SU-DHL-6 (cell line): ENCODE measurements around the gene PEA15.

ENCODE experiments used
- H2AFZ ChIP-seq: fragments of 200-600 bp; sonication (generic); 2 replicates; pipeline ENCODE4 v1.6.1; 2014; ENCODE audit warnings: low read depth, mild to moderate bottlenecking, moderate library complexity, mixed read lengths, antibody characterized with exemption, low read length; ENCODE audit not compliant: severe bottlenecking
- H3F3A ChIP-seq: fragments of 200-600 bp; shearing (Covaris generic); 2 replicates; pipeline ENCODE4 v1.6.0; 2016; ENCODE audit warnings: antibody characterized with exemption, mild to moderate bottlenecking; ENCODE audit not compliant: insufficient read depth
- H3K27ac ChIP-seq: fragments of 200-600 bp; sonication (generic); 2 replicates; pipeline ENCODE4 v1.5.1; 2016; ENCODE audit warnings: low read depth, mild to moderate bottlenecking, low read length, moderate library complexity, mixed read lengths
- H3K27me3 ChIP-seq: fragments of 200-600 bp; sonication (generic), shearing (Covaris generic); 2 replicates; pipeline ENCODE4 v1.6.0; 2014; ENCODE audit warnings: mild to moderate bottlenecking, low read length
- H3K36me3 ChIP-seq: fragments of 200-600 bp; sonication (generic); 2 replicates; pipeline ENCODE4 v1.6.1; 2014; ENCODE audit warnings: mild to moderate bottlenecking, low read length, mixed read lengths
- H3K4me2 ChIP-seq: fragments of 300-600, 200-600 bp; shearing (Covaris generic), sonication (generic); 2 replicates; pipeline ENCODE4 v1.6.0; 2014; ENCODE audit warnings: low read length, low read depth, mild to moderate bottlenecking; ENCODE audit not compliant: poor library complexity, severe bottlenecking
- H3K4me3 ChIP-seq: fragments of 200-600 bp; sonication (generic); 2 replicates; pipeline ENCODE4 v1.5.1; 2014; ENCODE audit warnings: antibody characterized with exemption, low read length, mild to moderate bottlenecking, mixed read lengths; ENCODE audit not compliant: insufficient read depth, poor library complexity, severe bottlenecking
- H3K79me2 ChIP-seq: fragments of 200-600 bp; sonication (generic); 2 replicates; pipeline ENCODE4 v1.6.1; 2014; ENCODE audit warnings: mild to moderate bottlenecking, low read length, moderate library complexity; ENCODE audit not compliant: insufficient read depth
- H3K9ac ChIP-seq: fragments of 200-600 bp; sonication (generic); 2 replicates; pipeline ENCODE4 v1.7.0; 2014; ENCODE audit warnings: mild to moderate bottlenecking, low read length
- H3K9me2 ChIP-seq: fragments of 200-600 bp; sonication (generic); replicated peaks from 2 replicates; pipeline ENCODE4 v1.6.1; 2014; ENCODE audit warnings: low read length; ENCODE audit not compliant: insufficient read depth
- H3K9me3 ChIP-seq: fragments of 200-600 bp; sonication (generic); 2 replicates; pipeline ENCODE4 v1.6.1; 2014; ENCODE audit warnings: low read length, mixed read lengths; ENCODE audit not compliant: insufficient read depth
- H4K20me1 ChIP-seq: fragments of 200-600 bp; sonication (generic); 2 replicates; pipeline ENCODE4 v1.6.1; 2014; ENCODE audit warnings: low read depth, mild to moderate bottlenecking, antibody characterized with exemption, low read length, moderate library complexity, mixed read lengths
- EZH2phosphoT487 ChIP-seq: fragments of 200-600 bp; sonication (generic), shearing (Covaris generic); conservative IDR thresholded peaks from 2 replicates; pipeline ENCODE4 v1.6.1; 2018; ENCODE audit warnings: mild to moderate bottlenecking, antibody characterized with exemption, low read length, moderate library complexity, mixed read lengths
- TF ChIP-seq, protein P1 (sequence below): fragments of 200-600 bp; sonication (generic); IDR thresholded peaks from one replicate; pipeline ENCODE4 v1.5.1; 2017; ENCODE audit warnings: antibody characterized with exemption, mild to moderate bottlenecking, low read length, moderate library complexity; ENCODE audit not compliant: insufficient read depth, poor library complexity, severe bottlenecking

Gene PEA15

GRCh38 chr1:160177231-160177630 is 28.0 kb upstream of the PEA15 start:
- H3K36me3 ChIP-seq = no peaks in the 10 kb centered on the region
- H3K79me2 ChIP-seq = no peaks in the 10 kb centered on the region
- no peak overlapping the region for H3K9ac ChIP-seq
- H3K9me2 ChIP-seq = no peaks in the 10 kb centered on the region
- H3K4me2 ChIP-seq = no peak overlapping the region
- H3K4me3 ChIP-seq = no peak overlapping the region
- H3K27ac ChIP-seq = no peak overlapping the region
- no peaks in the 10 kb centered on the region for H3K9me3 ChIP-seq
- H4K20me1 ChIP-seq = no peaks in the 10 kb centered on the region
- TF ChIP-seq EZH2phosphoT487 = no peak
- TF ChIP-seq, protein P1, sequence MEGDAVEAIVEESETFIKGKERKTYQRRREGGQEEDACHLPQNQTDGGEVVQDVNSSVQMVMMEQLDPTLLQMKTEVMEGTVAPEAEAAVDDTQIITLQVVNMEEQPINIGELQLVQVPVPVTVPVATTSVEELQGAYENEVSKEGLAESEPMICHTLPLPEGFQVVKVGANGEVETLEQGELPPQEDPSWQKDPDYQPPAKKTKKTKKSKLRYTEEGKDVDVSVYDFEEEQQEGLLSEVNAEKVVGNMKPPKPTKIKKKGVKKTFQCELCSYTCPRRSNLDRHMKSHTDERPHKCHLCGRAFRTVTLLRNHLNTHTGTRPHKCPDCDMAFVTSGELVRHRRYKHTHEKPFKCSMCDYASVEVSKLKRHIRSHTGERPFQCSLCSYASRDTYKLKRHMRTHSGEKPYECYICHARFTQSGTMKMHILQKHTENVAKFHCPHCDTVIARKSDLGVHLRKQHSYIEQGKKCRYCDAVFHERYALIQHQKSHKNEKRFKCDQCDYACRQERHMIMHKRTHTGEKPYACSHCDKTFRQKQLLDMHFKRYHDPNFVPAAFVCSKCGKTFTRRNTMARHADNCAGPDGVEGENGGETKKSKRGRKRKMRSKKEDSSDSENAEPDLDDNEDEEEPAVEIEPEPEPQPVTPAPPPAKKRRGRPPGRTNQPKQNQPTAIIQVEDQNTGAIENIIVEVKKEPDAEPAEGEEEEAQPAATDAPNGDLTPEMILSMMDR = no peak
- H2AFZ ChIP-seq = no peak overlapping the region
- H3K27me3 ChIP-seq = no peaks in the 10 kb centered on the region
- no peaks in the 10 kb centered on the region for H3F3A ChIP-seq

- H3K9me3 ChIP-seq = no peaks in the 10 kb centered on the region
- no peak overlapping the region for H3K4me2 ChIP-seq
- no peak overlapping the region for H3K4me3 ChIP-seq
- no peak overlapping the region for H2AFZ ChIP-seq
- H3F3A ChIP-seq = no peaks in the 10 kb centered on the region
- no peaks in the 10 kb centered on the region for H3K79me2 ChIP-seq
- H3K27me3 ChIP-seq = no peaks in the 10 kb centered on the region
- no peaks in the 10 kb centered on the region for H3K9me2 ChIP-seq
- no peak overlapping the region for H3K9ac ChIP-seq
- TF ChIP-seq EZH2phosphoT487 = no peak
- TF ChIP-seq, protein P1 = no peak
- H3K27ac ChIP-seq = no peak overlapping the region
- no peaks in the 10 kb centered on the region for H4K20me1 ChIP-seq
- H3K36me3 ChIP-seq = no peaks in the 10 kb centered on the region
Measured at GRCh38 chr1:160177667-160178066, 27.5 kb upstream of the PEA15 start.

GRCh38 chr1:160178731-160179130 is 26.5 kb upstream of the PEA15 start:
- no peak for TF ChIP-seq EZH2phosphoT487
- TF ChIP-seq, protein P1 = no peak
- Histone ChIP-seq H3K27me3 (no peaks in the 10 kb centered on the region), H2AFZ (no peak overlapping the region), H3K4me3 (no peak overlapping the region), H3K9ac (no peak overlapping the region), H3K9me2 (no peaks in the 10 kb centered on the region), H3F3A (no peaks in the 10 kb centered on the region), H3K36me3 (no peaks in the 10 kb centered on the region), H3K9me3 (no peaks in the 10 kb centered on the region), H3K4me2 (no peak overlapping the region), H4K20me1 (no peaks in the 10 kb centered on the region), H3K79me2 (no peaks in the 10 kb centered on the region), H3K27ac (no peak overlapping the region)
